HG03354 (cell line): ENCODE measurements around the gene SMARCAL1.

Source experiments
- ATAC-seq: cut with Tn5 transposase; IDR thresholded peaks from one replicate; pipeline ENCODE4 v1.9.1; 2021; ENCODE audit warnings: mild to moderate bottlenecking; ENCODE audit not compliant: unreplicated experiment, poor library complexity, severe bottlenecking

Gene SMARCAL1

GRCh38 chr2:216392018-216392562 lies 20.2 kb upstream of the SMARCAL1 start:
- ATAC-seq = no peak

GRCh38 chr2:216392945-216393840 lies 19.1 kb upstream of the SMARCAL1 start:
- ATAC-seq = no peak

- no peak for ATAC-seq
Observed at GRCh38 chr2:216394881-216395280, 17.4 kb upstream of the SMARCAL1 start.

GRCh38 chr2:216399621-216400020 lies 12.7 kb upstream of the SMARCAL1 start:
- ATAC-seq = no peak

GRCh38 chr2:216402751-216403150 lies 9.5 kb upstream of the SMARCAL1 start:
- no peak for ATAC-seq

- peak; percentile 65 for ATAC-seq
Observed at GRCh38 chr2:216404010-216404618, 8.2 kb upstream of the SMARCAL1 start.

GRCh38 chr2:216405588-216405987 lies 6.7 kb upstream of the SMARCAL1 start:
- no peak for ATAC-seq

GRCh38 chr2:216406826-216407225 lies 5.5 kb upstream of the SMARCAL1 start:
- no peak for ATAC-seq

GRCh38 chr2:216408426-216409290 lies 3.6 kb upstream of the SMARCAL1 start:
- no peak for ATAC-seq

- peak; percentile 20 for ATAC-seq
Observed at GRCh38 chr2:216410550-216410949, 1.7 kb upstream of the SMARCAL1 start.

GRCh38 chr2:216413882-216414281 lies 1.6 kb downstream of the SMARCAL1 start:
- no peak for ATAC-seq

- ATAC-seq = no peak
Observed at GRCh38 chr2:216414772-216415319, 2.6 kb downstream of the SMARCAL1 start.

GRCh38 chr2:216415541-216415940 lies 3.3 kb downstream of the SMARCAL1 start:
- no peak for ATAC-seq

- ATAC-seq = no peak
Observed at GRCh38 chr2:216416571-216417307, 4.5 kb downstream of the SMARCAL1 start.

GRCh38 chr2:216418981-216419380 lies 6.7 kb downstream of the SMARCAL1 start:
- ATAC-seq = no peak

GRCh38 chr2:216420367-216421101 lies 8.2 kb downstream of the SMARCAL1 start:
- ATAC-seq = no peak

- ATAC-seq = no peak
Observed at GRCh38 chr2:216423071-216423470, 10.8 kb downstream of the SMARCAL1 start.

- no peak for ATAC-seq
Observed at GRCh38 chr2:216424274-216424673, 12.0 kb downstream of the SMARCAL1 start.
